Endothelial cell of umbilical vein (primary cell): Measurements from ENCODE around the gene KMT5C.

Experiments
- EZH2 ChIP-seq: IDR thresholded peaks from 2 replicates; pipeline ENCODE4 v1.6.1; 2012; ENCODE audit warnings: borderline replicate concordance, low read depth, mild to moderate bottlenecking, moderate library complexity, low read length, inconsistent platforms; ENCODE audit not compliant: severe bottlenecking
- FOS ChIP-seq: IDR thresholded peaks from 2 replicates; pipeline ENCODE4 v1.6.1; 2011; ENCODE audit warnings: mild to moderate bottlenecking, low read length, moderate library complexity, borderline replicate concordance; ENCODE audit not compliant: insufficient read depth
- GATA2 ChIP-seq: IDR thresholded peaks from 2 replicates; pipeline ENCODE4 v1.7.0; 2011; ENCODE audit warnings: low read depth, mild to moderate bottlenecking, moderate library complexity, mixed read lengths, low read length; ENCODE audit not compliant: insufficient read length, insufficient read depth
- JUN ChIP-seq: IDR thresholded peaks from 2 replicates; pipeline ENCODE4 v1.6.1; 2011; ENCODE audit warnings: borderline replicate concordance, low read depth; ENCODE audit not compliant: insufficient read length, insufficient read depth
- MYC ChIP-seq: IDR thresholded peaks from one replicate; pipeline ENCODE4 v1.6.1; 2011; ENCODE audit warnings: mild to moderate bottlenecking, low read depth, low read length
- POLR2A ChIP-seq: IDR thresholded peaks from 2 replicates; pipeline ENCODE4 v1.6.1; 2012; ENCODE audit warnings: low read depth, mild to moderate bottlenecking, control low read depth, low read length
- POLR2AphosphoS5 ChIP-seq: IDR thresholded peaks from 2 replicates; pipeline ENCODE4 v1.6.1; 2012; ENCODE audit warnings: low read depth, mild to moderate bottlenecking, control low read depth, low read length, moderate library complexity; ENCODE audit not compliant: insufficient read depth
- TF ChIP-seq, protein P1 (sequence below), 2 donors: IDR thresholded peaks; 1 replicate in 1 of 2; 2 replicates in 1 of 2; pipeline ENCODE4 v1.5.1; 2011; ENCODE audit warnings: low read length in 2 of 2, mild to moderate bottlenecking in 2 of 2, moderate library complexity in 2 of 2, control low read depth in 1 of 2, inconsistent platforms in 1 of 2, low read depth in 1 of 2; ENCODE audit not compliant: insufficient read depth in 1 of 2; ENCODE audit errors: extremely low read depth in 1 of 2
- TF ChIP-seq, protein P2 (sequence below): IDR thresholded peaks from 2 replicates; pipeline ENCODE4 v1.6.1; 2011; ENCODE audit not compliant: insufficient read depth, insufficient read length

DNA sequence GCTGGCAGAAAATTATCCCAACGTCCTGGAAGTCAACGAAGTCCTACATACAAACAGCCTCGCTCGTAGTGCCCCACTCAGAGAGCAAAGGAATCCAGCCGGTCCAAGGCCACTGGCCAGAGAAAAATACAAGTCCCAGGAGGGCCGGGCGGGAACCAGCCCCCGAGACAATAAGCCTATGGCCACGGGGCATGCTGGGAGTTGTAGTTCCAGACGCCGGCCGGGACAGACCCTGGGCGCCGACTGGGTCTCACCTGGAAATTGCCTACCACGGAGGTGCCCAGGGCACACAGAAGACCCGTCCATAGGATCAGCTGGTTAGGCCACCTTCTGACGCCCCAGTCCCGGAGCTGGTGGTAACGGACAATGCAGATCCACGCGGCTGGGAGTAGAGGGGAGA, 19.9 kb upstream of the KMT5C start:
- TF ChIP-seq EZH2 (no peak), FOS (no peak), GATA2 (no peak), POLR2A (no peak), JUN (no peak), POLR2AphosphoS5 (no peak), MYC (no peak)
- TF ChIP-seq, protein P1, sequence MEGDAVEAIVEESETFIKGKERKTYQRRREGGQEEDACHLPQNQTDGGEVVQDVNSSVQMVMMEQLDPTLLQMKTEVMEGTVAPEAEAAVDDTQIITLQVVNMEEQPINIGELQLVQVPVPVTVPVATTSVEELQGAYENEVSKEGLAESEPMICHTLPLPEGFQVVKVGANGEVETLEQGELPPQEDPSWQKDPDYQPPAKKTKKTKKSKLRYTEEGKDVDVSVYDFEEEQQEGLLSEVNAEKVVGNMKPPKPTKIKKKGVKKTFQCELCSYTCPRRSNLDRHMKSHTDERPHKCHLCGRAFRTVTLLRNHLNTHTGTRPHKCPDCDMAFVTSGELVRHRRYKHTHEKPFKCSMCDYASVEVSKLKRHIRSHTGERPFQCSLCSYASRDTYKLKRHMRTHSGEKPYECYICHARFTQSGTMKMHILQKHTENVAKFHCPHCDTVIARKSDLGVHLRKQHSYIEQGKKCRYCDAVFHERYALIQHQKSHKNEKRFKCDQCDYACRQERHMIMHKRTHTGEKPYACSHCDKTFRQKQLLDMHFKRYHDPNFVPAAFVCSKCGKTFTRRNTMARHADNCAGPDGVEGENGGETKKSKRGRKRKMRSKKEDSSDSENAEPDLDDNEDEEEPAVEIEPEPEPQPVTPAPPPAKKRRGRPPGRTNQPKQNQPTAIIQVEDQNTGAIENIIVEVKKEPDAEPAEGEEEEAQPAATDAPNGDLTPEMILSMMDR (IDR thresholded peaks at IDR 0.05; ENCODE audit: extremely low read depth in 1 of 2, insufficient read depth in 1 of 2, low read depth in 1 of 2, low read length in 2 of 2), result no peak
- TF ChIP-seq, protein P2, sequence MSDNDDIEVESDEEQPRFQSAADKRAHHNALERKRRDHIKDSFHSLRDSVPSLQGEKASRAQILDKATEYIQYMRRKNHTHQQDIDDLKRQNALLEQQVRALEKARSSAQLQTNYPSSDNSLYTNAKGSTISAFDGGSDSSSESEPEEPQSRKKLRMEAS, result no peak
